ENCODE results near the gene APOL5.
"Not testable (repeated sequence)": the region's sequence is repeated elsewhere in the genome, so short reads cannot be mapped to it uniquely, and the experiment has no call there.

APOL5 gene

GRCh38 chr22:35717572-35717971, at the start of gene APOL5:
Gene APOL5 (plus strand): TSS chr22:35717872. CDS start chr22:35717872, 0 bp downstream.
- no peak for DNase-seq

- DNase-seq: no peak
Observed at GRCh38 chr22:35674335-35674734, 43.3 kb upstream of the APOL5 start.

- not testable (repeated sequence) for DNase-seq
Observed at GRCh38 chr22:35676065-35676464, 41.6 kb upstream of the APOL5 start.

DNA sequence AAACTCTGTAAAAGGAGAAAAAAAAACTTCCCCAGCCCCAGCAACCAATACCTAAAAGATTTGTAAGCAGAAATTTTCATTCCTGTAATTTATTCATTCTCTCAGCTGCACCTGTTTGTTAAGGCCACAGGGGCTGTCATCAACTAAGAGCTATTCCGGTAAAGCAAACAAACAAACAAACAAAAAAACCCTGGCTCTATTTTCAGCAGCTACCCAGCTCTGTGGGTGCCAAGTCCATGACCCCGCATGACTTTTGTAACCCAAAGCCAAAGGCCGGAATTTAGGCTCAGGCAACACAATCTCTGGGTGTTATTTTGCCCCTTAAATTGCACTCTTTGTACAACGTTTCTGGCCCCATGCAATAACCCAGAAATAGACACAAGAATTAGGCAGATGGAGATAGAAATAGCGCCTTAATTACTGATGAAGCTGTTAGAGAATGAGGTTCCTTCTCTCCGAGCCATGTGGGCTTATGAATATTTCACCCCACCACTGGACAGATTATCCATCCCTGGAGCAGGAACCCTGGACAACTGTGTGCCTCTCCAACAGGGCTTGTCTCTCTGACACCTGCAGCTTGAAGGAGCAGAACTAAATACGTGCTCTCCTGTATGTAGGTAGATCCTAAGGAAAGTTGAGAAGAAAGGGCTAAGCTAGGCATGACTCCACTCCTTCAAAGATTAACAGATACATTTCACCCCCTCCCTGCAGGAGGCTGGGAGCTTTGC, 40.0 kb upstream of the APOL5 start:
- DNase-seq: no peak

GRCh38 chr22:35678836-35679235, 38.8 kb upstream of the APOL5 start:
- peak; percentile 46 for DNase-seq

DNA sequence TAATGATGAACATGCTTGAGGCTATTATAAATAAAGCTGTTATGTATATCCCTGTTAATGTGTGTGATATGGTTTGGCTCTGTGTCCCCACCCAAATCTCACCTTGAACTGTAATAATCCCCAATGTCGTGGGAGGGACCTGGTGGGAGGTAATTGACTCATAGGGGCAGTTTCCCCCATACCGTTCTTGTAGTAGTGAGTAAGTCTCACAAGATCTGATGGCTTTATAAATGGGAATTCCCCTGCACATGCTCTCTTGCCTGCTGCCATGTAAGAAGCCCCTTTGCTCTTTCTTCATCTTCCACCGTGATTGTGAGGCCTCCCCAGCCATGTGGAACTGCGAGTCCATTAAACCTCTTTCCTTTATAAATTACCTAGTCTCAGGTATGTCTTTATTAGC, 38.2 kb upstream of the APOL5 start:
- peak; percentile 74 for DNase-seq

DNA sequence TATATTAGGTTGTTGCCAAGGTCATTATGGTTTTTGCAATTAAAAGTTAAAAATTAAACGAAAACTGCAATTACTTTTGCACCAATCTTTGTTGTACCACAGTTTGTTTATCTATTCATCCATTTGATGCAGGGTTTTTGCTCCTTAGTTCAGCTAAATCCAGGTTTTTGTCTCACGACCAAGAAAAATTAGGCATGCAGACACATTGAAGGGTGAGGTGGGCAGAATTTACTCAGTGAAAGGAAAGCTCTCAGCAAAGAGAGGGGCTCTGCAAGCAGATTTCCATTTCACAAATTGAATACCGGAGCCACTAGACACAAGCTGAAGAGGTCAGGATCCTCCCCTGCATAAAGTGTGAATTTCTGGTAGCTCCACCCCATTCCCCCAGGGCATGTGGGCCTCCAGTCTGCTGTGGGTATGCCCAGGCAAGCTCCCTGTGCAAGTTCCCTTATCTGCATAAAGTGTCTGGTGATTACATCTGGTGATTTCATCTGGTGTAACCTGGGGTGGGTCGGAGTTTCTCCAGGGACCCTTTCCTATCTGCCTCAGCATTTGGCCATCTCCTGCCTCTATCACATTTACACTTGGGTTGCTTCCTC, 36.1 kb upstream of the APOL5 start:
- no peak for DNase-seq

GRCh38 chr22:35683560-35683959, 34.1 kb upstream of the APOL5 start:
- no peak for DNase-seq

DNA sequence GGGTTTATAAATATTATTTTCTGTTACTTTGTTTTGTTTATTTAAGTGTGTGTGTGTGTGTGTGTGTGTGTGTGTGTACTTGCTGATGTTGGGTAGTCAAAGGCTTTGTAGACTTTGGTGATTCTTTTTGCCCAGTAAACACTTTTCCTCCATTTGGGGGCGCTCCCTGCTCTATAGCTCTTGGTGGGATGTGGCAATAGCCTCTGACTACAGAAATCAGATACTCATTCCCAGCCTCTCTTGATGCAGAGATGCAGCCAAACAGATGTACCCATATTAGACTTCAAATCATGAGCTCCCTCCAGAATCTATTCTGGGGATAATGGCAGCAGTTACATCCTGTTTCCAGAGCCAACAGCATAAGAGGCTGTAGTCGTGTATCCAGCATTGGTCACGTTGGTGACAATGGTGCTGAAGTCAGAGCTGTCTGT, 33.4 kb upstream of the APOL5 start:
- no peak for DNase-seq

DNA sequence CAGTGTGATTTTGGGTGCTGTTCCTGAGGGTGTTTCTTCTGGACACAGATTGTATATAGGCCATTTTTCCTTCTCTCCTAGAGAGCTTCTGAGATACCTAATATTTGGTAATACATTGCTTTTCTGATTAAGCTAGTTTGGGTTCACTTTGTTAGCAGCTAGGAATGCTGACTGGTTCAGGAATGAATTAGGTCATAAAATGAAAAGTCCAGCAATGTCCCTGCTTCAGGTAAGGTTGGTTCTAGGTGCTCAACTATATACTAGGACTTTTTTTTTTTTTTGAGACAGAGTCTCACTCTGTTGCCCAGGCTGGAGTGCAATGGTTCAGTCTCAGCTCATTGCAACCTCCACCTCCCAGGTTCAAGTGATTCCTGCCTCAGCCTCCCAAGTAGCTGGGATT, 32.9 kb upstream of the APOL5 start:
- DNase-seq: no peak

GRCh38 chr22:35685731-35686130, 31.9 kb upstream of the APOL5 start:
- DNase-seq: no peak

DNA sequence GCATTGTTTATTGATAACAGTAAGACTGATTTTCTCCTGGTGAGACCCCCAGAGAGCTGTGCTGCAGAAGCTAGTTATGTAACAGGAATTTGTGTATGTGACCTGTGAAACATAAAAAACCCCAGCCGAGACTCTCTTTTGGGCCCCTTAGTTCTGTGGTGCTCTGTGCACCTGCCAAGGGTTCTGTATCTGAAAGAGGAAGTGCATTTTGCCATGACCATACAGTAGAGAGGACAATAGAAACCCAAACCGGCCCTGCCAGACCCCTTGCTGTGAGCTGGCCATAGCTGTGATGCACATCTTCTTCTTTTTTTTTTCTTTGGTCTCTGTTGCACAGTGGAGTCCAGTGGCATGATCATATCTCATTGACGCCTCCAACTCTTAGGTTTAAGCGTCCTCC, 31.4 kb upstream of the APOL5 start:
- DNase-seq: no peak

- DNase-seq: no peak
Observed at GRCh38 chr22:35687461-35687860, 30.2 kb upstream of the APOL5 start.

DNA sequence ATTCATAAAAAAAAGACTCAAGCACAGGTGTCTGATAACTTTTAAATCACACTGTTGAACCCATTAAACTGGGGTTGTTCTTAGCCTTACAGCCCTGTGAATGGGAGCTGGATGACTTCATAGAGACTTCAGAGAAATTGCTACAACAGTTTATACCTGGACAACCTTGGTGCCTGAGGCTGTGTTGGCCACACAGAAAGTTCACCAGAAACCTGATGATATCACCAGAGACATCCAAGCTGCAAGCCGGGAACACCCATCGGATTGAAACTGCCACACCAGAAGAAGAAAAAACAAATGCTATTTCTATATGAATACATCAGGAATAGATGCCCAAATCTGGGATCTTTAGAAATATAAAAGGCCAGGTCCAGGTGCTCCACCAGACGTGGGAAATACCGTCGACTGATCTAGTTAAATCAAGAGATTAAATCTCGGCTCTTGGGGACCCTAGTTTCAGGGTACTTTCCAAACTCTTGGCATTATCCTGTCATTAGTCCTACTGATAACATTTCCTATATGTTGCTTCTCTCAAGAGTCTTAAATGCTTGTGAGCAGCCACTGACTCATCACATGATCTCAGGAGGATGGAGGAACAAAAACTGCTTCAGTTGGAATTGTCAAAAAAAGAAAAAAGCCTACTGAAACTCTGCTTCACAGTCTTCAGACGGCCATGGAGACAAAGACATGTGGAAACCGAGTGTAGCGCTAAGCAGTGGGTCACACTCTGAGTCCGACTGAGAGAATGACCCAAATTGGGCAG, 28.6 kb upstream of the APOL5 start:
- no peak for DNase-seq

DNA sequence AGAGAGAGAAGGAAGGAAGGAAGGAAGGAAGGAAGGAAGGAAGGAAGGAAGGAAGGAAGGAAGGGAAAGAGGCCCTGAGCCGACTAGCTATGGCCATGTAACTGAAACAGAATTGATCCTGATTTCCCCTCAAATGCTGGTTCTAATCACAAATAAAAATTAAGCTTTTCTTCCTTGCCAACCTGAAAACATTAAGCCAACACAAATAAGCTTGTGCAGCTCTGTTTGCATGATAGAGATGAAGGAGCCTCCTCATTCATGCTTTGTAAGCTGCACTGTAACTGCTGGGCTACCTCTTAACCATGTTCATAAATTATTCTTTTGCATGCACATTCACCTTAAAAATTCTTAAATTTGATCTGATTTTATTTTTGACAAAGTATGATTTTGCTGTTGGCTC, 27.7 kb upstream of the APOL5 start:
- DNase-seq: no peak

- no peak for DNase-seq
Observed at GRCh38 chr22:35695202-35695601, 22.5 kb upstream of the APOL5 start.

- DNase-seq: no peak
Observed at GRCh38 chr22:35697142-35697541, 20.5 kb upstream of the APOL5 start.

DNA sequence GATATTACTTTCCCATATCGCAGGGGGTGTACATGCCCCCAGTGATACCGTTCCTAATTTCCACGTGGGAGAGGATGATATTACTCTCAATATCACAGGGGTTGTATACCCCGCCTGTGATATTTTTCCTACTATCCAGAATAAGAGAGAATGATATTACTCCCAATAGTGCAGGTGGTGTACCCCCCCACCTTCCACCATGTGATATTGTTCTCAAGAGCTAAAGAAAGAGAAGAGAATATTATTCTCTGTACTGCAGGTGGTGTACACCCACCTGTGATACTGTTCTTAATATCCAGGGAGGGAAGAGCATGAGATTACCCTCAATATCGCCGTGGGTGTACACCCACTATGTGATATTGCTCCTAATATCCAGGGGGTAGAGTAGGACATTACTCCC, 17.8 kb upstream of the APOL5 start:
- not testable (repeated sequence) for DNase-seq

GRCh38 chr22:35703861-35704584, 13.6 kb upstream of the APOL5 start:
- DNase-seq: no peak

DNA sequence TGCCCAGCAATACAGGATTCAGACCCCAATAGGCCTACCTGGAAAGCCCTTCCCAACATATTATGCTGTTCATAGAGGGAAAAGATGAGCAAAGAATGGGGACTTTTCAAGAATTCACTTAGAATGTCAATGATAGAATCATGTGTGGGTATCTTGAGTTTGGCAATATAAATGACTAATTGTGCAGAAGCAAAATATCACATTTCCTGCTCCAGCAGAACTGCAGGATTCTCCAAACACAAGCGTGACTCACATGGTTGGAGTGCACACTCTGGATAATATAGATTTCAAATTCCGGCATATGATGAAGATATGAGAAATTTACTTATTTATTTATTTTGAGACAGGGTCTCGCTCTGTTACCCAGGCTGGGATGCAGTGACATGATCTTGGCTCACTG, 12.5 kb upstream of the APOL5 start:
- peak; percentile 12 for DNase-seq

- DNase-seq: no peak
Observed at GRCh38 chr22:35708453-35708852, 9.2 kb upstream of the APOL5 start.

DNA sequence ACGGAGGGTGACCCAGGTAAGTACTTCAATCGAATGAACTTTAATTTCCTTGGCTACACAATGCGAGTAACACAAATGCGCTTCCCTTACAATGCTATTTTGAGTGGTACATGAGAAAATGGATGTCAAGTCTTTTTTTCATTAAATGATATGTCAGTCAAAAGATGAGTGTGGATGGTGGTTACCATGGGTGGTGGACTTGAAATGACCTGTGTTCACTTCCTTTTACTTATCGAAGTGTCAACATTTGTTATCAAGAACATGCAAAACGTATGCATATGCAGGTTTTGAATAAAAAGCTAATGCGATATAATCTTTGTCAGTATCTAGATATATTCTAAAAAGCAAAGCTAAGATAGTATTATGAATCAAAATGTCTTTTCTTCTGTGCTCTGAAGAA, 8.8 kb upstream of the APOL5 start:
- no peak for DNase-seq

DNA sequence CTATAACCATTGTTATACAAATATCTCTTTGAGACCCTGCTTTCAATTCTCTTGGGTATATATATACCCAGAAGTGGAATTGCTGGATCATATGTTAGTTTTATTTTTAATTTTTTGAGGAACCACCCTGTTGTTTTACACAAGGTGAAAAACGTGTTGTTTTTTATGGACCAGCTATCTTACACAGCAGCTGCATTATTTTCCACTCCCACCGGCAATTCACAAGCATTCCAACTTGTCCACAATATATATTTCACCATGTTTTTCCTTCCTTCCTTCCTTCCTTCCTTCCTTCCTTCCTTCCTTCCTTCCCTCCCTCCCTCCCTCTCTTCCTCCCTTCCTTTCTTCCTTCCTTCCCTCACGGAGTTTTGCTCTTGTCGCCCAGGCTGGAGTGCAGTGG, 6.3 kb upstream of the APOL5 start:
- DNase-seq: no peak

All from suppressor macrophage treated with lipopolysaccharide for 4 hours (primary cell).